A549 (cell line): ENCODE data around the gene LRIG1.

Experiments used
- CHD2 ChIP-seq: fragments of 150-350 bp; IDR thresholded peaks from 2 replicates; pipeline ENCODE4 v1.6.1; 2014; ENCODE audit warnings: low read length; ENCODE audit not compliant: partially characterized antibody
- CTCF ChIP-seq: fragments of >200 bp; sonication (Bioruptor Twin); formaldehyde crosslinking; IDR thresholded peaks from 3 replicates; pipeline ENCODE4 v1.5.1; 2016
- EP300 ChIP-seq, 2 experiments: fragments of >200 bp; sonication (Bioruptor Twin); formaldehyde crosslinking; IDR thresholded peaks; 2 replicates in 1 of 2; 3 replicates in 1 of 2; pipeline ENCODE4 v1.6.1; 2016 to 2017
- ESRRA ChIP-seq: fragments of 150-350 bp; IDR thresholded peaks from 2 replicates; pipeline ENCODE4 v1.6.1; 2014; ENCODE audit warnings: mild to moderate bottlenecking, low read length, borderline replicate concordance
- FOXS1 ChIP-seq: fragments of 250-450 bp; sonication (Bioruptor Pico); IDR thresholded peaks from 2 replicates; pipeline ENCODE4 v1.5.0; 2020; ENCODE audit warnings: mild to moderate bottlenecking, moderate library complexity
- MAFK ChIP-seq: fragments of 450-650 bp; IDR thresholded peaks from 2 replicates; pipeline ENCODE4 v1.6.1; 2014; ENCODE audit not compliant: partially characterized antibody
- MAX ChIP-seq: IDR thresholded peaks from 2 replicates; pipeline ENCODE4 v1.6.1; 2012
- POLR2A ChIP-seq: IDR thresholded peaks from 2 replicates; pipeline ENCODE4 v1.6.1; 2012; ENCODE audit warnings: mild to moderate bottlenecking, low read length
- RAD21 ChIP-seq, 2 experiments: fragments of >200 bp in 1 of 2; sonication (Bioruptor Twin) in 1 of 2; formaldehyde crosslinking in 1 of 2; IDR thresholded peaks in 1 of 2; conservative IDR thresholded peaks in 1 of 2; 2 replicates in 1 of 2; 3 replicates in 1 of 2; pipeline ENCODE4 v1.6.1; 2012 to 2018; ENCODE audit warnings: inconsistent platforms in 1 of 2
- RCOR1 ChIP-seq: fragments of 150-350 bp; IDR thresholded peaks from 2 replicates; pipeline ENCODE4 v1.6.1; 2014; ENCODE audit warnings: antibody characterized with exemption, low read length, low read depth
- TP53 ChIP-seq: fragments of 250-450 bp; sonication (Bioruptor Pico); IDR thresholded peaks from 2 replicates; pipeline ENCODE4 v1.5.0; 2021; ENCODE audit warnings: mild to moderate bottlenecking, moderate library complexity

GRCh38 chr3:66399529-66400232 lies 101.1 kb downstream of the LRIG1 start:
- no peak for TF ChIP-seq POLR2A
- TF ChIP-seq FOXS1 (CRISPR knock-in tag): no peak
- no peak for TF ChIP-seq TP53 (CRISPR knock-in tag)
- TF ChIP-seq CTCF: no peak
- no peak for TF ChIP-seq ESRRA
- TF ChIP-seq RCOR1: no peak
- TF ChIP-seq MAX: no peak
- TF ChIP-seq RAD21 (conservative IDR thresholded peaks at IDR 0.05 in 1 of 2, IDR thresholded peaks at IDR 0.05 in 1 of 2): no peak
- no peak for TF ChIP-seq EP300 (IDR thresholded peaks at IDR 0.05)
- no peak for TF ChIP-seq CHD2
- TF ChIP-seq MAFK: no peak
